ENCODE data around the gene SLC35B4. TPM values are rescaled to one million over a fixed set of nuclear protein-coding genes. Genes with fewer than 3 reads are reported as not detected.
"Not testable (repeated sequence)": the region's sequence is repeated elsewhere in the genome, so short reads cannot be mapped to it uniquely, and the experiment has no call there.

SLC35B4 gene
- total RNA-seq, 1 donor from 2014 or later = 11.0 TPM

DNA sequence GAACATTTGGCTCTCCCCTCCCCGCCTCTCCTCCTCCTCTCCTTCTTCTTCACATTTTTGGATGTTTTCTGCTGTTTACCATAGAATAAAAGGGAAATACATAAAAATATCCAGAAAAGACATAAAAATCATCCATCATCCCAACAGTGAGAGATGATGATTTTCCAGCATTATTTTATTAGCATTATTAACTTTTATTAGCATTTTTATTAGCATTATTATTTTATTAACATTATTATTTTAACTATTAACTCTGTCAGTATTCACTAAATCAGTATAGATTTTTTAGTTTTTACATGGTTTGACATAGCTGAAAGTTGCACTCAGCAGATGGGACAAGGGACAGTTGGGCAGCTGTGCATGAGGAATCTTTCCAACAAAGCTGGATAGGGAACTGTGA, 16.2 kb upstream of the SLC35B4 start:
- ATAC-seq (no peak), DNase-seq (ENCODE audit: low spot score) (no peak)

DNA sequence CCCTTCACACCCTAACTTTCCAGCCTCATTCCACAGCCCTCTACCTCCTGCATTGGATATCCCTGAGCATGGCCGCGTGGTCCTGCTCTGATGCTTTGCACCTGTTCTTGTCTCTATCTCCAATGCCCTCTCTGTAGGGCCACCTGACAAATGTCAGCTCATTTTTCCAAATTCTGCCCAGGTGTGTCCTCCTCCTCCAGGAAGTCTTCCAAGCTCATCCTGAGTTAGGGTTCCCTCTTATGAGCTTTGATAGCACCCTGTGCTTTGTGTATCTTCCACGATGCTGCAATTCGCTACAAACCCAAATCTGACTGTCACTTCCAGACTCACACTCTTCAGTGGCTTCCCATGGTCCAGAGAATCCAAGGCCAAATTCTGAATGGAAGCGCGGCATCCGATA, 14.7 kb upstream of the SLC35B4 start:
- DNase-seq (ENCODE audit: low spot score) (no peak), ATAC-seq (no peak)

DNA sequence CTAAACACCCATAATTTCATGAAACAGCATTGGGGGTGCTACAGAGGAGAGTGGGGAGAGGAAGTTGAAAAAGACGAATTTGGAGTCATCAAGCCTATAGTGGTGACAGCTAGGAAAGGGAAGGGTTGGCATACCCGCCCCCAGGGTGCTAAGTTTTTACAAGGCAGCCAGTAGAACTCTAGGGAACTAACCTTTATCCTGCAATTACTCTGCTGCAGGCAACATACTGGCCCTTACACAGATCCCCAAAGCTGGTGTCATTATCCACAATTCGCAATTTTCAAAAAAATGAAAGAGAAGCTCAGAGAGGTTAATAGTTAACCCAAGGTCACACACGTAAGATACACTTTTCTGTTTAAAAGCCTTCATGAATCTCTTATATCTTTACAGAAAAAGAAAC, 14.2 kb upstream of the SLC35B4 start:
- ATAC-seq (peak; percentile 65), DNase-seq (ENCODE audit: low spot score) (no peak)

DNA sequence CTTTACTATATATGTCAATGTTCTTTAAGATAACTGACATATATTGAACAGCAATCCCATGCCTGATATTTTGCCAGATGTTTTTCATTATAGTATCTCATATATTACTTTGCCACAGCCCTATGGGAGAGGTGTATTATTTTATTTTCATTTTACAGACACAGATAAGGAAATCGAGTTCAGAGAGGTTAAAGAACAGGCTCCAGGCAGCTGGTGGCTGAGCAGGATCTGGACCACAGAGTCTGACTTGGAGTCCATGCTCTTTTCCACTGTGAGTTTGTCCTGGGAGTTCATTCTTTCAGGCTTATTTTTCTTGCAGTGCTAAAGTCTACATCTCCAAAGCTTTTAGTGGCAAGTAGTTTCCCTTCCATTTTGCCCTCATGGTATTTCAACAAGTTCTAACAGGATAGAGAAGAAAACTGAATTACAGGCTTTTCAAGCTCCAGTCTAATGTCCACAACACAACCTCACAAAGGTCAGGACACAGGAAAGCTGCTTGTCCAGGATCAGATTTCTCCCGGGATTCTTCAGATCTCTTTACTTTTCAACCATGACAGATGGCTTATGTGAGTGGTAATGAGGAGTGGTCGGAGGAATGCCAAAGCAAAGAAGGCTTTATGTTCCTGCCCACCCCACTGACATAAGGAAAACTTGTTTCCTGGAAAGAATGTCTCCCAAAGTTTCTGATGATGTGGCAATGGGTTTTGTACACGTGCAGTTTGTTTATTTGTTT, 13.1 kb upstream of the SLC35B4 start:
- peak; percentile 43 for ATAC-seq
- no peak for DNase-seq (ENCODE audit: low spot score)

DNA sequence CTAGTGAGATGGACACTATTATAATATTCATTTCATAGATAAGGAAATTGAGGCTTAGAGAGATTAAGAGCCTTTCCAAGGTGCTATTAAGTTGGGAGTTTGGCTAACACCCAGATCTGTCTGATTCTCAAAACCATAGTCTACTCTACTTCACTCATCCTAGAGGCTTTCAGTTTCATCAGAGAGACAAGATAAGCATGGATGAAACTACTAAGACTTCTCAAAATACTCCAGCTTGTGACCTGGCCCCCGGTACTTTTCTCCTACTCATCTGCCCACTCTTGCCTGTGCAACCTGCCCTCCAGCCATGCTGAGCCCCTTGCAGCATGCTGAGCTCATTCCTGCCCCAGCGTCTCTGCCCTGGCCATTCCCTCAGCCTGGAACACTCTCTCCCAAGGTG, 12.2 kb upstream of the SLC35B4 start:
- ATAC-seq (no peak), DNase-seq (ENCODE audit: low spot score) (no peak)

DNA sequence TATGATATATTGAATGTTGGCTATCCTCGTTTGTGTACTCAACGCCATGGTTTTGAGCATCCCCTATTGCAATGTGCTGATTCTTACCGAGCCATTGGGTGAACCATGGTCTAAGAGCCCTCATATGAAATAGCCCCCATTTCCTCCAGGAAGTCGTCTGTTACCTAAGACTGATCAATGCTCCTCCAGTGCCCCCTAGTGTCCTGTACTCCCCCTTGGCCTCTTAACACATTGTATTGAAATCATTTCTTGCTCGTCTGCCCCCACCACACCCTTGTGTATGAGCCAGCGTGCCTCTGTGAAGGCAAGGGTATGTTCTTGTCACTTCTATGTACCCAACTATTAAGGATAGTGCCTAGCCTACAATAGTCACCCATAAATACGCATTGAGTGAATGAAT, 11.2 kb upstream of the SLC35B4 start:
- peak; percentile 69 for ATAC-seq
- no peak for DNase-seq (ENCODE audit: low spot score)

DNA sequence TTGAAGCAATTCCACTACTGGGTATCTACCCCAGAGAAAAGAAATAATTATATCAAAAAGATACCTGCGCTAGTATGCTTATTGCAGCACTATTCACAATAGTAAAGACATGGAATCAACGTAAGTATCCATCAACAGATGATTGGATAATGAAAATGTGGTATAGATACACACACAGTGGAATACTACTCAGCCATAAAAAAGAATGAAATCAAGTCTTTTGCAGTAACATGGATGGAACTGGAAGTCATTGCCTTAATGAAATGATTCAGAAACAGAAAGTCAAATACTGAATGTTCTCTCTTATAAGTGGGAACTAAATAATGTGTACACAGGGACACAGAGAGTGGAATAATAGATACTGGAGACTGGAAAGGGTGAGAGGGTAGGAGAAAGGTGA, 7.4 kb upstream of the SLC35B4 start:
- no peak for DNase-seq (ENCODE audit: low spot score)
- no peak for ATAC-seq

DNA sequence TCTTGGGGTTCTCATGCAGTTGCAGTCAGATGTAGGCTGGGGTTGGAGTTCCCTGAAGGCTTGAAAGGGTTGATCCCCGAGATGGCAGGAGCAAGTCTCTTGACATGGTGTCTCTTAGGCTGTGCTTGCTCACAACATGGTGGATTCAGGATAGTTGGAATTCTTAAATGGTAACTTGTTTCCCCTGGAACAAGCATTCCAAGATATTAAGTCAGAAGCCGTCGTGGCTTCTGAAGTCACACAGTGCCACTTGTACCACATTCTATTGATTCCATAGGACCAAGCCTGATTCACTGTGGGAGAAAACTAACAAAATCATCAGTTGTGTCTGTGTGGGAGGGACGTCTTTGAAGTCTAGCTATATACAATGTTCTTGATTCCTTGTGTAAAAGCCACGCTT, 3.5 kb upstream of the SLC35B4 start:
- DNase-seq (ENCODE audit: low spot score) (no peak), ATAC-seq (no peak)

DNA sequence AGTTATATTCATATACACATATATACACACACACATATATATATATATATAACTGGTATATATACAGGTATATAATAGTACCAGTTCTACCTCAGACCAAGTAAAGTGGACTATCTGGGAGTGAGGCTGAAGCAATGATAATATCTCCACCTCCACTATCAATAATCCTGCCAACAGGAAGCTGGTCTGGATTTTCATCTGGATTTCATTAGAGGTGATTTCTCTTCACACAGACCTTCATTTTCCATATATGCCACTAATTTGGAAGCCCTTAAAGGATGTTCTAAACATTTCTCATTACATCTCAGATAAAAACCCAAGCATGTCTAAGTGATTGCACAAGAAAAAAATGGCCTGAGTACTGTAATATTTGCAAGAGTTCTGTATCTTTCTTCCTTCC, 1.7 kb upstream of the SLC35B4 start:
- ATAC-seq (no peak), DNase-seq (ENCODE audit: low spot score) (no peak)

DNA sequence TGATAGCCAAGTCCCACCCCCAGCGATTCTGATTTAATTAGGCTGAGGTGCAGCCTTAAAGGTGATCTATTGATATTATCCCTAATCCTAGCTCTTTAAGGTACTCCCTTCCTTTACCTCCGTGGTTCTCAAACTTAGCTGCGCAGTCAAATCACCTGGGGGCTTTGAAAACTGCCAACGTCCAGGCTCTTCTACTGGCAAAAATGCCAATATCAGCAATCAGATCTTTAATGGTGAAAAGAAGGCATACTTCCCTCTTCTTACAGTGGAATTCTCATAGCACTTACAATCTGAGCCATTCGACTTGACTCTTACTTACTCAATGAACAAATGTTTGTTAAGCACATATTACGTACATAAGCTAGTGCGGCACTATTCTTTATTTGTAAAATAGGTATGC, 704 bp upstream of the SLC35B4 start:
- no peak for ATAC-seq
- no peak for DNase-seq (ENCODE audit: low spot score)

DNA sequence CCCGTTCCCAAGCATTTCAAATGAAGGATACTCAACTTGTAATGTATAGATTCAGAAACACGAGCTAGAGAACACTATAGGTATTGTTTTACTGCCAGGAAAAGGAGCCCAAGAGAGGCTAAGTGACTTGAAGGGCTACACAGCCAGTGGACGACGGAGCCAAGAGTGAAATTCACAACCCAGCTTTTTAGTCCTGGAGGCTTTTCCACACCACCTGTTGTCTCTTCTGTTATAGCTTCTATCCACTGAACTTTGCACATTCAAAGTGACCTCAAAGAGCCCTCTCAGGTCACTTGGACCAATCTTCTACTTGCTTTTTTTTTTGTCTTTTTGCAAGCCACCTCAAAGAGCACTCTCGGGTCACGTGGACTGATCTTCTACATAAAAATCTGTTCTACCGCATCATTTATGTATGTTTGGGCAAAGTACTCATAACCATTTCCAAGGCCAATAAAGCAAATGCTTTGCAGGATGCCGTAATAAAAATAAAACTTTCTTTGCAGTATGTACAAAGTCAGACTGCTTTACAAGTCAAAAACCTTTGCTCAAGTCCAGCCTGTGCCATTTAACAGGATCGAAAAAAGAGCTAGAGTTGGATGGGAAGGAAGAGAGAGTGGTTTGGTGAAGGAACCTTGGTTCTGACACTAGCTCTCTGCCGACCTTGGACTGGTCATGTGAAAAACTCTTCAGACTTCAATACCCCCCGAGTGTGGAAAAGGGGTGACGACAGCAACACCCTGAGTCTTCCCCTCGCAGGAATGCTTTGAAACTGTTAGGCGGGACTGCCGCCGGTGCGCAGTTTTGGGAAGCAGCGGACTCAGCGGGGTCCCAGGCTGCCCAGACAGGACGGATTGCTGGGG, 821 bp downstream of the SLC35B4 start:
- ATAC-seq = peak; percentile 18
- DNase-seq (ENCODE audit: low spot score) = no peak

DNA sequence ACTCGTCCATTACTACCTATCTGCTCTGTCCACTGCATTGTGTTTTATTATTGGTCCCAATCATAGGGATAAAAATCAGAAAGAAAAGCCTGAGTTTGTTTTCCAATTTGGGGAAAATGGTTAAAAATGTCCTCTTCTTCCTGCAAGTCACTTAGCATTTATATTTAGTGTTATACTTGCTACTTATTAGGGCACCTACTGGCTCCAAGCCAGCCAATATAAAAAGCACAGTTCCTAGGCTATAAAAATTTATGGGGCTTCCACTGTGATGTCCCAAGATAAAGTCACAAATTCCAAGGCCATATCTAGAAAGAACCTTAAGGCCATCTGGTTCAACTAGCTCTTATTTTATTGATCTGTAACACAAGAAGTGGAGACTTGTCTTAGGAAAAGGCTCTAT, 3.2 kb downstream of the SLC35B4 start:
- ATAC-seq (no peak), DNase-seq (ENCODE audit: low spot score) (no peak)

DNA sequence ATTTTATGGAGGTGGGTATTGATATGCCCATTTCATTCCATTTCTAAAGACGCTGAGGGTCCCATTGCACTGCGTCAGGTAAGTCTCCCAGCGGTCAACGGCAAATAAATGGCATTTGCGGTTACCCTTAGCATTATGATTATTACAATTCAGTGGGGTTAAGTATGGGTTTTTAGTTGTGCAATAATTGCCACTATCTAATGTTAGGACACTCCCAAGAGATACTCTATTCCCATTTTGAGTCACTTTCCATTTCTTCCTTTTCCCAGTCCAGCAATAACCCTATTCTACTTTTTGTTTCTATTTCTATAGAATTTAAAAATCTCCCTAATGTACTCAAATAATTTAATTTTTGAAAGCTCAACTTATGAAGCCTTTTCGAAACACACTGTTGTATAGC, 4.0 kb downstream of the SLC35B4 start:
- DNase-seq (ENCODE audit: low spot score) = no peak
- no peak for ATAC-seq

DNA sequence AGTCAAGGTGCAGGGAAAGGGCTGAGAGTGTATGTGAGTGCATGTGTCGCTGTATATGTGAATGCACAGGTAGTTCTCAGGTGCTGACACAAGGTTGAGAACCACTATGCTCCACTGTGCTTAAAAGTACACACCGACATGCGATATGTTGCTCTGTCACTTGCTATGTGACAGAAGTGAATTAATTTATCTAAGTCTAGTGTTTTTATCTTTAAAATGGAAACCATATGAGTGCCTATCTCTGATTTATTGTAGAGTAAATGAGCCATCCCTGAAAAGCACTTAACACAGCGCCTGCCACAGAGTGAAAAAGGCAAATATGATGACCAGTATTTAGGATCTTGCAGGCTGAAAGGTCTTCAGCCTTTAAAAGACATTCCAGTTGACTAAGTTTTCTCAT, 4.9 kb downstream of the SLC35B4 start:
- ATAC-seq (no peak), DNase-seq (ENCODE audit: low spot score) (no peak)

DNA sequence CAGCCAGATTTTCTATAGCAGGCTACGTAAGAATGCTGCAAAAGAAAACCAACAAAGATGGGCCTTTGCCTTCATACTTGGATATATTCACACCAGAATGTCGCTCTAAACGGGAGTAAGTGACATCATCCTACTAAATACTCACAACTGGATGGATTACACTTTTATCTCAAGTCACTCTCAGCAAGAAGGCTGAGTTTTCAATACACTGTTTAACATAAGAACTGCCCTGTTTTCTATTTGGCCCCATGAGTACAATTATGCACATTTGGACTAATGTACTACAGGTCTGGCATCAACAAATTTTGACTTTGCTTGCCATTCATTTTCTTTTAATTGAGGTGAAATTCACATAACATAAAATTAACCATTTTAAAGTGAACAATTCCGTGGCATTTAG, 8.2 kb downstream of the SLC35B4 start:
- DNase-seq (ENCODE audit: low spot score) = no peak
- no peak for ATAC-seq

DNA sequence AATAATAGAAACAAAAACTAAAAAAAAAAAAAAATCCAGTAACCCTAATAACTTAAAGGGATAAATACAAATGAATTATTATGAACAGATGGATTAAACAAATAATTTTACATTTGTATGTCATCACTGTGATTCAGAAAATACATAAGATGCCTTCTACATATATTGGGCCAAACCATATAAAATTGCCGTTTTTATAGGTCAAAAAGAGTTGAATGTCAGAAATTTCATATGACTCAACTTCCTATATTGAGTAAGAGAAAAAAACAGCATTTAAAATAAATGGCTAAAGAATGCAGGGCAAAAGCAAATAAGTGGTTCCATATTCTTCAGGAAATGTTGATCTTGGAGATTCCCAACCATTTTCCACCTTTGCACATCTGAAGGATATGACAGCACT, 9.4 kb downstream of the SLC35B4 start:
- ATAC-seq (no peak), DNase-seq (ENCODE audit: low spot score) (no peak)

DNA sequence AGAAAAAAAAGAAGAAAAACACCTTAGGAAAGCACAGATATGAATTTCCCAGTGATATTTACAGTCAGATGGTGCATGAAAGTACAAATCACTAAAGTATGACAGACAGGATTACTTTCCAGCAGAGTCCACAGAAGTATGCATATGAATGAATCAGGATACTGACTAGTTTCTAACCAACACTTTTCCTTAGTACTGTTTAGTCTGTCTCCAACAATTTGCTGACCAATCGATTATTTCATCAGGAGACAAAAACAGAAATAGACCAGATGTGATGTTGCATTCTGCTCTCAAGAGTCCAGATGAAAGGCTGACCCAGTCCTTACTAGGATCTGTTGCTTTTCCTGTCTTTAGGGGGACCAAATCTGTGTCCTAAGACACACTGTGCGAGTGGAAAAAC, 14.6 kb downstream of the SLC35B4 start:
- ATAC-seq = no peak
- DNase-seq (ENCODE audit: low spot score) = no peak

DNA sequence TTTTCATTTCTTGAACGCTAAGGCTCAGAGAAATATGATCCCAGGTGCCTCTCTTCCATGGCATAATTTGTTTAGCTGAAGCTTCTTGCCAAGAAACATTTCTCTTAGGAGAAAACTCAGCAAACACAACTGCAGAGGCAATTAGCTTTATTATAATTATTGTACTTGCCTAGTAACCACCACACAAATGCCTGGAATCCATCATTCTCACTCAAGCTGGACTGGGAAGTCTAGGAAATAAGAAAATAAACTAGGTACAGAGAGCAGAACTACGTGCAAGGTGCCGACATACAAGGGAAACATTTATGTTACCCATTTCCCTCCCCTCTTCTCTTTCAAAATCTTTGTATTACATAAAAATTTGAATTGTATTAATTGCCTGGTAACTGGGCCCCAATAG, 15.1 kb downstream of the SLC35B4 start:
- no peak for ATAC-seq
- no peak for DNase-seq (ENCODE audit: low spot score)

DNA sequence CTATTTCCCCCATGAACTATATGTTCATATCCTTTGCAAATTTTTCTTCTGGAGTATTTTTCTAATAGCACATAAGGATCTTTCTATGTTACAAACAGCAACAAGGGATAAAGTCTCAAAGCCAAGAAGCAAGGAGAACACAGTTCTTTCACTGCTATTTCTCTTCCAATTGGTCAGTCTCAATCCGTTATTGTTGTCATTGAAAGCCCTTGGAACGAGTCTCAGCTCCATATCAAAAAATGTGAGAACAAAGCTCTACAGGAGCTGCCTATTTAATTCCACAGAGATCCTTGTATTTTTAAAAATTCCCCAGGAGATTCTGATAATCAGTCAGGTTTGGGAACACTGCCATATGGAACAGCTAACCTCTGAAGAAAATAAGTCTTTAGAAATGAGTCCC, 15.7 kb downstream of the SLC35B4 start:
- ATAC-seq (no peak), DNase-seq (ENCODE audit: low spot score) (no peak)

DNA sequence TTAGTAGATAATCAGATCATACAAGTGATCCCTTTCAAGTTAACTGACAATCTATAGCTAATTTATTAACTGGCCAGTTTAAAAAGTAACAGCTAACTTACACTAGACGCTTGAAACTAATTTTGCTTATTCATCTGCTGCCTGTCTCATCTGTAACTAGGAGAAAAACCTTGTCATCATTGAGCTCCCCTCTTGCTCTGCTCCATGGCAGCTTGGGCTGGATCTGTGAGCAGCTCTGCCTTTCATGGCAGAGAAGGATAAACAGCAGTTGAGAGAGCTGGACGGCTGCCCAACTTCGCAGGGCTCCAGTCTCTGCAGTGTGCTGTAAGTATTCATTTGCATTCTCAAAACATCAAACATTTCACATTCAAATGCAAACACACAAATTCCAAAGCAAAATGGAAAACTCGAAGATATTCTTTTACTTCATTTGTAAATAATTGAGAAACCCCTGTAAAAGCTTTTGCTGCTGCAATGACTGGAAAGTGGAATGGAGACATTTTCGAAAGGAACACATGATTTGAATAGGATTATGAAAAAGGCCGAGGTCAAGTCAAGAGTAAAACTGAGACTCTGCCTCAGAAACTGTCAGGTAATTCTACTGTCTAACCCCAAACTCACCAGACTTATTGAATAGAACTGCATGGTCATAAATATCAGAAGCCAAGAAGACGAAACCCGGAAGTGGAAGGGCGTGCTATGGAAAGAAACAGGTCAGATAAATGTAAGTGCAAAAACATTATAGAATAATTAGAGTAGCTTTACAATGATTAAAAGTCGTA, 17.6 kb downstream of the SLC35B4 start:
- DNase-seq (ENCODE audit: low spot score) = no peak
- ATAC-seq = peak; percentile 69

DNA sequence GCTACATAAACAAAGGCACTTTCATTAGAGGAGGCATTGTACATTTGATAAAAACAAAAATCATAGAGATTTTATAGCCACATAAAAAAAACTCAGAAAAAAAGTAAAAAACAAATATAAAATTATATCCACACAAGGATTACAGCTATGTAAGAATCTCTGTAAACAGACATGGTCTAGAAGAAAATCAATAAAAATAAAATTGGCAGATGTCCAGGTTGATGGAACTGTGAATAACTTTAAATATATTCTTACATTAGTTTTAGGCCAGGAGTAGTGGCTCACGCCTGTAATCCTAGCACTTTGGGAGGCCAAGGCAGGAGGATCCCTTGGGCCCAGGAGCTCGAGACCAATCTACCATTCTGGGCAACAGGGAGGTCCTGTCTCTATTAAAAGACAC, 19.2 kb downstream of the SLC35B4 start:
- ATAC-seq (no peak), DNase-seq (ENCODE audit: low spot score) (no peak)

DNA sequence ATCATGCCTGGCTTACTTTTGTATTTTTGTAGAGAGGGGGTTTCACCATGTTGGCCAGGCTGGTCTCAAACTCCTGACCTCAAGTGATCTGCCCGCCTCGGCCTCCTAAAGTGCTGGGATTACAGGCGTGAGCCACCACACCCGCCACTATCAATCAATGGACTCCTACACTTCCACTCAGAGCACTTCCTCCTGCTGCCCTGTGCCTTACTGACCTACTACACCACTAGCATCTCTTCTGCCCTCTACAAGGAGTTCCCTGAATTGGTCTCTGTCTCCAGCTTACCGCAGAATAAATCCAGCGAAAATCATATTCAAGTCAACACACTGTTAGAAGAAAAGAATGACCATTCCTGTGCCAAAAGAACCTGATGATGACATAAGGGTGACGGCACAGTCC, 20.7 kb downstream of the SLC35B4 start:
- not testable (repeated sequence) for DNase-seq (ENCODE audit: low spot score); ATAC-seq
